Measurements from ENCODE around the gene SLC12A4.
"Not testable (repeated sequence)": the region's sequence is repeated elsewhere in the genome, so short reads cannot be mapped to it uniquely, and the experiment has no call there.

The SLC12A4 gene

GRCh38 chr16:67977469-67978227 lies 9.2 kb upstream of the SLC12A4 start:
- Histone ChIP-seq H3K9me3 (ENCODE audit: low read length) (peaks cover 2% of the 10 kb centered on the region), H3K4me3 (ENCODE audit: low read length) (no peak overlapping the region), H3K4me1 (ENCODE audit: insufficient read depth, low read length) (no peaks in the 10 kb centered on the region), H3K27me3 (ENCODE audit: insufficient read depth, low read length) (peaks cover 5% of the 10 kb centered on the region), H3K36me3 (ENCODE audit: insufficient read depth, low read length) (no peaks in the 10 kb centered on the region), H2AFZ (ENCODE audit: low read depth, low read length) (no peak overlapping the region)

- Histone ChIP-seq H3K36me3 (ENCODE audit: insufficient read depth, low read length) (no peaks in the 10 kb centered on the region), H3K4me1 (ENCODE audit: insufficient read depth, low read length) (no peaks in the 10 kb centered on the region), H3K4me3 (ENCODE audit: low read length) (no peak overlapping the region), H3K27me3 (ENCODE audit: insufficient read depth, low read length) (peaks cover 5% of the 10 kb centered on the region), H2AFZ (ENCODE audit: low read depth, low read length) (no peak overlapping the region), H3K9me3 (ENCODE audit: low read length) (peaks cover 2% of the 10 kb centered on the region)
These were observed 8.6 kb upstream of the SLC12A4 start for GRCh38 chr16:67977005-67977404.

- no peak overlapping the region for H2AFZ ChIP-seq (ENCODE audit: low read depth, low read length)
- no peak overlapping the region for H3K4me3 ChIP-seq (ENCODE audit: low read length)
- peaks cover 2% of the 10 kb centered on the region for H3K9me3 ChIP-seq (ENCODE audit: low read length)
- H3K36me3 ChIP-seq (ENCODE audit: insufficient read depth, low read length) = no peaks in the 10 kb centered on the region
- peaks cover 5% of the 10 kb centered on the region for H3K27me3 ChIP-seq (ENCODE audit: insufficient read depth, low read length)
- H3K4me1 ChIP-seq (ENCODE audit: insufficient read depth, low read length) = no peaks in the 10 kb centered on the region
These were observed 7.8 kb upstream of the SLC12A4 start for GRCh38 chr16:67976205-67976604.

GRCh38 chr16:67975321-67976105 lies 7.1 kb upstream of the SLC12A4 start:
- no peaks in the 10 kb centered on the region for H3K36me3 ChIP-seq (ENCODE audit: insufficient read depth, low read length)
- peaks cover 2% of the 10 kb centered on the region for H3K9me3 ChIP-seq (ENCODE audit: low read length)
- no peaks in the 10 kb centered on the region for H3K4me1 ChIP-seq (ENCODE audit: insufficient read depth, low read length)
- H3K4me3 ChIP-seq (ENCODE audit: low read length) = no peak overlapping the region
- H3K27me3 ChIP-seq (ENCODE audit: insufficient read depth, low read length) = peaks cover 5% of the 10 kb centered on the region
- no peak overlapping the region for H2AFZ ChIP-seq (ENCODE audit: low read depth, low read length)

GRCh38 chr16:67972285-67972684 lies 3.8 kb upstream of the SLC12A4 start:
- not testable (repeated sequence) for H3K4me1 ChIP-seq (ENCODE audit: insufficient read depth, low read length); H3K27me3 ChIP-seq (ENCODE audit: insufficient read depth, low read length); H3K4me3 ChIP-seq (ENCODE audit: low read length); H2AFZ ChIP-seq (ENCODE audit: low read depth, low read length); H3K36me3 ChIP-seq (ENCODE audit: insufficient read depth, low read length); H3K9me3 ChIP-seq (ENCODE audit: low read length)

GRCh38 chr16:67971111-67971510 lies 2.7 kb upstream of the SLC12A4 start:
- Histone ChIP-seq H3K9me3 (ENCODE audit: low read length) (no peaks in the 10 kb centered on the region), H3K27me3 (ENCODE audit: insufficient read depth, low read length) (no peaks in the 10 kb centered on the region)

GRCh38 chr16:67969254-67970039 lies 1.0 kb upstream of the SLC12A4 start:
- Histone ChIP-seq H3K27me3 (ENCODE audit: insufficient read depth, low read length) (no peaks in the 10 kb centered on the region), H3K4me1 (ENCODE audit: insufficient read depth, low read length) (peaks cover 23% of the 10 kb centered on the region), H3K36me3 (ENCODE audit: insufficient read depth, low read length) (no peaks in the 10 kb centered on the region), H2AFZ (ENCODE audit: low read depth, low read length) (peak overlapping the region; percentile 53), H3K4me3 (ENCODE audit: low read length) (peak overlapping the region; percentile 56), H3K9me3 (ENCODE audit: low read length) (no peaks in the 10 kb centered on the region)

More at GRCh38 chr16:67971111-67971510, 2.7 kb upstream of the SLC12A4 start:
- Histone ChIP-seq H3K36me3 (ENCODE audit: insufficient read depth, low read length) (no peaks in the 10 kb centered on the region), H2AFZ (ENCODE audit: low read depth, low read length) (no peak overlapping the region), H3K4me3 (ENCODE audit: low read length) (no peak overlapping the region), H3K4me1 (ENCODE audit: insufficient read depth, low read length) (peaks cover 20% of the 10 kb centered on the region)

- H2AFZ ChIP-seq (ENCODE audit: low read depth, low read length) = peak overlapping the region; percentile 53
- H3K27me3 ChIP-seq (ENCODE audit: insufficient read depth, low read length) = no peaks in the 10 kb centered on the region
- H3K4me1 ChIP-seq (ENCODE audit: insufficient read depth, low read length) = peaks cover 23% of the 10 kb centered on the region
- peak overlapping the region; percentile 56 for H3K4me3 ChIP-seq (ENCODE audit: low read length)
- no peaks in the 10 kb centered on the region for H3K36me3 ChIP-seq (ENCODE audit: insufficient read depth, low read length)
- no peaks in the 10 kb centered on the region for H3K9me3 ChIP-seq (ENCODE audit: low read length)
These were observed 458 bp downstream of the SLC12A4 start for GRCh38 chr16:67967958-67968399.

GRCh38 chr16:67967183-67967957 lies 1.1 kb downstream of the SLC12A4 start:
- H3K4me1 ChIP-seq (ENCODE audit: insufficient read depth, low read length) = peaks cover 23% of the 10 kb centered on the region

GRCh38 chr16:67966549-67967182 lies 1.8 kb downstream of the SLC12A4 start:
- Histone ChIP-seq H3K4me3 (ENCODE audit: low read length) (no peak overlapping the region), H3K4me1 (ENCODE audit: insufficient read depth, low read length) (peaks cover 23% of the 10 kb centered on the region), H3K36me3 (ENCODE audit: insufficient read depth, low read length) (no peaks in the 10 kb centered on the region), H2AFZ (ENCODE audit: low read depth, low read length) (no peak overlapping the region), H3K27me3 (ENCODE audit: insufficient read depth, low read length) (no peaks in the 10 kb centered on the region), H3K9me3 (ENCODE audit: low read length) (no peaks in the 10 kb centered on the region)

More at GRCh38 chr16:67967183-67967957, 1.1 kb downstream of the SLC12A4 start:
- Histone ChIP-seq H3K36me3 (ENCODE audit: insufficient read depth, low read length) (no peaks in the 10 kb centered on the region), H3K9me3 (ENCODE audit: low read length) (no peaks in the 10 kb centered on the region), H3K4me3 (ENCODE audit: low read length) (peak overlapping the region; percentile 56), H3K27me3 (ENCODE audit: insufficient read depth, low read length) (no peaks in the 10 kb centered on the region), H2AFZ (ENCODE audit: low read depth, low read length) (no peak overlapping the region)

- Histone ChIP-seq H3K9me3 (ENCODE audit: low read length) (no peaks in the 10 kb centered on the region), H3K4me3 (ENCODE audit: low read length) (no peak overlapping the region), H3K27me3 (ENCODE audit: insufficient read depth, low read length) (no peaks in the 10 kb centered on the region), H3K36me3 (ENCODE audit: insufficient read depth, low read length) (no peaks in the 10 kb centered on the region), H2AFZ (ENCODE audit: low read depth, low read length) (no peak overlapping the region), H3K4me1 (ENCODE audit: insufficient read depth, low read length) (peaks cover 23% of the 10 kb centered on the region)
These were observed 2.5 kb downstream of the SLC12A4 start for GRCh38 chr16:67965668-67966548.
